A549 treated with RU486 at 1 μM for 4 hours (cell line): ENCODE results near the gene CRBN. TPM values are rescaled to one million over a fixed set of nuclear protein-coding genes. Genes with fewer than 3 reads are reported as not detected.

Experiments
- total RNA-seq: library from RNA; stranded (reverse); fragments of 200-300 nt; extraction: Qiagen RNA extraction; gene quantifications from 5 replicates; pipeline ENCODE4 v1.2.3, GENCODE V29; 2022; ENCODE audit warnings: low read depth

CRBN gene
- total RNA-seq, result 25.9 to 30.4 TPM (median 26.9 TPM) in 5 replicates

GRCh38 chr3:3179407-3180094 lies at the start of gene CRBN:
TSS of gene CRBN (minus strand) at chr3:3179691. CDS start at chr3:3179687, 4 bp downstream.

GRCh38 chr3:3126477-3127431 lies 52.7 kb downstream of the CRBN start, which contains the start of gene TRNT1:
TSS of gene TRNT1 (plus strand) at chr3:3126940. CDS start at chr3:3129041, 2,101 bp downstream.

GRCh38 chr3:3110299-3110630 lies 69.2 kb downstream of the CRBN start, which contains the start of gene IL5RA:
TSS of gene IL5RA (minus strand) at chr3:3110374. CDS start at chr3:3104984, 5,390 bp downstream.

Other genes starting within 250 kb of the CRBN start
- gene IL5RA, start 69.3 kb downstream of the CRBN start, total RNA-seq, result not detected in 5 replicates
- 25.0 to 36.2 TPM (median 33.8 TPM) in 5 replicates for gene TRNT1, start 52.8 kb downstream of the CRBN start, total RNA-seq